GM06990 (cell line): ENCODE measurements around the gene LIMA1.

ENCODE experiments used
- DNase-seq: peaks from one replicate; pipeline ENCODE4 v3.0.0-alpha.2; 2011; ENCODE audit not compliant: insufficient read length; ENCODE audit errors: extremely low read depth
- H3K27me3 ChIP-seq: replicated peaks from 2 replicates; pipeline ENCODE4 v1.6.0; 2011; ENCODE audit warnings: low read length; ENCODE audit not compliant: control insufficient read depth, insufficient read depth
- H3K36me3 ChIP-seq: 2 replicates; pipeline ENCODE4 v1.5.1; 2011; ENCODE audit warnings: low read length; ENCODE audit not compliant: control insufficient read depth, insufficient read depth
- H3K4me3 ChIP-seq: replicated peaks from 2 replicates; pipeline ENCODE4 v1.5.1; 2011; ENCODE audit warnings: low read depth, mild to moderate bottlenecking, control low read depth, low read length
- TF ChIP-seq, protein P1 (sequence below): IDR thresholded peaks from 2 replicates; pipeline ENCODE4 v1.5.1; 2011; ENCODE audit warnings: low read length, control low read depth, mild to moderate bottlenecking, inconsistent platforms; ENCODE audit not compliant: insufficient read depth, poor library complexity, severe bottlenecking

Gene LIMA1

GRCh38 chr12:50142993-50143392, 140.3 kb downstream of the LIMA1 start:
- Histone ChIP-seq H3K36me3 (no peaks in the 10 kb centered on the region; the same call in none of the 2 replicates), H3K4me3 (no peak overlapping the region), H3K27me3 (no peaks in the 10 kb centered on the region)
- TF ChIP-seq, protein P1, sequence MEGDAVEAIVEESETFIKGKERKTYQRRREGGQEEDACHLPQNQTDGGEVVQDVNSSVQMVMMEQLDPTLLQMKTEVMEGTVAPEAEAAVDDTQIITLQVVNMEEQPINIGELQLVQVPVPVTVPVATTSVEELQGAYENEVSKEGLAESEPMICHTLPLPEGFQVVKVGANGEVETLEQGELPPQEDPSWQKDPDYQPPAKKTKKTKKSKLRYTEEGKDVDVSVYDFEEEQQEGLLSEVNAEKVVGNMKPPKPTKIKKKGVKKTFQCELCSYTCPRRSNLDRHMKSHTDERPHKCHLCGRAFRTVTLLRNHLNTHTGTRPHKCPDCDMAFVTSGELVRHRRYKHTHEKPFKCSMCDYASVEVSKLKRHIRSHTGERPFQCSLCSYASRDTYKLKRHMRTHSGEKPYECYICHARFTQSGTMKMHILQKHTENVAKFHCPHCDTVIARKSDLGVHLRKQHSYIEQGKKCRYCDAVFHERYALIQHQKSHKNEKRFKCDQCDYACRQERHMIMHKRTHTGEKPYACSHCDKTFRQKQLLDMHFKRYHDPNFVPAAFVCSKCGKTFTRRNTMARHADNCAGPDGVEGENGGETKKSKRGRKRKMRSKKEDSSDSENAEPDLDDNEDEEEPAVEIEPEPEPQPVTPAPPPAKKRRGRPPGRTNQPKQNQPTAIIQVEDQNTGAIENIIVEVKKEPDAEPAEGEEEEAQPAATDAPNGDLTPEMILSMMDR: no peak
- DNase-seq: no peak

DNA sequence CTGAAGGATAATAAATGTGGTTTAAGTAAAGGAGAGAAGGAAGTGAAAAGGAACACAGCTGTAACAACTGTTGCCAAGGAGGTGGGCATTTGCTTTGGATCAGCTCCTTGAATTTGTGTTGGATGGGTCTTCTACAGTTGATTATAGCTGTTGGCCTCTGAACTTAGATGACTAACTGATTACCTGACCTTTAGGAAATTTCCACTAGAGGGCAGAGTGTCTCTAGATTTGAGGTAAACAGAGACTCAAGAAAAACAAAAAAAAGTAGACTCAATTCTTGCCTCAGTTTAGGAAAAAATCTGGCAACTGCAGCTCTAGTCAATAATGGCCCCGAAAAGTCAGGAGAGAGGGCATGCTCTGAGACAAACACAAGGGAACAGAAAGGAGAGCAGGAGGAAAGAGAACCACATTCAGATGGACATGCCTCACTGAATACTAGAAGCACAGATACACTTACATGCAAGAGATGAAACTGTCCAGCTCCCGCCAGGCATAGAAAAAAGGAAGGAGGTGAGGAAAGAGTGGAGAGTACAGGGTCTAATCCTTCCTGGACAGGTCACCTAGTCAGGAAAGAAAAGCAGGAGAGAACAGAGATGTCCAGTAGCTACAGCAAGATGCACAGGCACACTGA, 150.7 kb downstream of the LIMA1 start:
- H3K27me3 ChIP-seq: no peaks in the 10 kb centered on the region
- H3K36me3 ChIP-seq: peaks cover 18% of the 10 kb centered on the region
- DNase-seq: no peak
- TF ChIP-seq, protein P1: peak; percentile 65
- no peak overlapping the region for H3K4me3 ChIP-seq

DNA sequence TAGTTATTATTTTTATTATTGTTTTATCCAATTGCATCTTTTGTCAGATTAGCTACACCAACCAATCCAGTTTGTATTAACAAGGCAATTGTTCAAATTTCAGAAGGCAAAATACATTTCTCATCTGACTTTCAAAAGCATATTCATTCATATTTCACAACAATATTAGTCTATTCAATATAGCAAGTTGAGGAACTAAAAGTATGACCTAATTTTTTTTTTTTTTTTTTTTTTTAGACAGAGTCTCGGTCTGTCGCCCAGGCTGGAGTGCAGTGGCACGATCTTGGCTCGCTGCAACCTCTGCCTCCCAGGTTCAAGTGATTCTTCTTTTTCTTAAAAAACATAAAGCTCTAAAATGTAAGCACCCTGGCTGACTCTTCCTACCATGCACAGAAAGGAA, 154.0 kb downstream of the LIMA1 start:
- TF ChIP-seq, protein P1: no peak
- H3K36me3 ChIP-seq: peaks cover 19% of the 10 kb centered on the region

GRCh38 chr12:50127546-50127945, 155.8 kb downstream of the LIMA1 start:
- DNase-seq: no peak
- Histone ChIP-seq H3K36me3 (peaks cover 15% of the 10 kb centered on the region), H3K4me3 (no peak overlapping the region), H3K27me3 (no peaks in the 10 kb centered on the region)
- TF ChIP-seq, protein P1: no peak

More for the DNA sequence above, 154.0 kb downstream of the LIMA1 start:
- no peak overlapping the region for H3K4me3 ChIP-seq
- DNase-seq: no peak
- no peaks in the 10 kb centered on the region for H3K27me3 ChIP-seq
